ENCODE measurements around the gene COL5A2. TPM values are rescaled to one million over a fixed set of nuclear protein-coding genes. Genes with fewer than 3 reads are reported as not detected.

COL5A2 gene
- 100 to 1,000 TPM in 1 of 2 donors, 10 to 100 TPM in 1; 61.1 to 123 TPM for total RNA-seq
- long read RNA-seq, donor 1, full-length matches to known transcripts: 2 of 49 reads
- long read RNA-seq, donor 1, partial matches to known transcripts: 36 of 49 reads
- long read RNA-seq, donor 1, other reads (novel, unspliced or antisense): 11 of 49 reads
- long read RNA-seq, donor 2, partial matches to known transcripts: 38 of 43 reads
- long read RNA-seq, donor 2, other reads (novel, unspliced or antisense): 5 of 43 reads

- peak; percentile 77 for DNase-seq (ENCODE audit: low spot score)
- intact Hi-C loops (cut with DNase I): loop anchor here in 1 of 2 donors (10.0 kb wide), 1 partner anchor 55 kb away; no protein-coding TSS in a partner anchor
Observed at GRCh38 chr2:189179570-189179950, at the start of gene COL5A2. TSS of gene COL5A2 (minus strand) at chr2:189179761. CDS start at chr2:189179604, 157 bp downstream.

GRCh38 chr2:189226017-189226416 lies 46.5 kb upstream of the COL5A2 start:
- DNase-seq (ENCODE audit: low spot score): no peak
- intact Hi-C loops (cut with DNase I): no loop called here

- intact Hi-C loops (cut with DNase I): no loop called here
- no peak for DNase-seq (ENCODE audit: low spot score)
Observed at GRCh38 chr2:189225032-189225431, 45.5 kb upstream of the COL5A2 start.

- intact Hi-C loops (cut with DNase I): no loop called here
Observed at GRCh38 chr2:189222468-189223105, 43.0 kb upstream of the COL5A2 start.

GRCh38 chr2:189221811-189222467 lies 42.4 kb upstream of the COL5A2 start:
- intact Hi-C loops (cut with DNase I): no loop called here

More at GRCh38 chr2:189222468-189223105, 43.0 kb upstream of the COL5A2 start:
- DNase-seq (ENCODE audit: low spot score): peak; percentile 69

GRCh38 chr2:189218236-189218635 lies 38.7 kb upstream of the COL5A2 start:
- DNase-seq (ENCODE audit: low spot score): no peak
- intact Hi-C loops (cut with DNase I): no loop called here

More at GRCh38 chr2:189221811-189222467, 42.4 kb upstream of the COL5A2 start:
- no peak for DNase-seq (ENCODE audit: low spot score)

GRCh38 chr2:189217541-189217940 lies 38.0 kb upstream of the COL5A2 start:
- no peak for DNase-seq (ENCODE audit: low spot score)
- intact Hi-C loops (cut with DNase I): no loop called here

GRCh38 chr2:189217051-189217450 lies 37.5 kb upstream of the COL5A2 start:
- no peak for DNase-seq (ENCODE audit: low spot score)
- intact Hi-C loops (cut with DNase I): no loop called here

GRCh38 chr2:189214484-189214883 lies 34.9 kb upstream of the COL5A2 start:
- no peak for DNase-seq (ENCODE audit: low spot score)
- intact Hi-C loops (cut with DNase I): no loop called here

GRCh38 chr2:189213250-189213649 lies 33.7 kb upstream of the COL5A2 start:
- no peak for DNase-seq (ENCODE audit: low spot score)
- intact Hi-C loops (cut with DNase I): no loop called here

- DNase-seq (ENCODE audit: low spot score): no peak
- intact Hi-C loops (cut with DNase I): no loop called here
Observed at GRCh38 chr2:189210250-189211087, 30.9 kb upstream of the COL5A2 start.

- intact Hi-C loops (cut with DNase I): loop anchor here in 1 of 2 donors (10.0 kb wide), 1 partner anchor 1463 kb away; no protein-coding TSS in a partner anchor
- DNase-seq (ENCODE audit: low spot score): no peak
Observed at GRCh38 chr2:189208254-189208653, 28.7 kb upstream of the COL5A2 start.

- DNase-seq (ENCODE audit: low spot score): no peak
- intact Hi-C loops (cut with DNase I): loop anchor here in 1 of 2 donors (10.0 kb wide), 1 partner anchor 1460 kb away; no protein-coding TSS in a partner anchor
Observed at GRCh38 chr2:189204322-189204941, 24.9 kb upstream of the COL5A2 start.

- DNase-seq (ENCODE audit: low spot score): no peak
- intact Hi-C loops (cut with DNase I): loop anchor here in 1 of 2 donors (10.0 kb wide), 1 partner anchor 1458 kb away; no protein-coding TSS in a partner anchor
Observed at GRCh38 chr2:189203177-189203799, 23.7 kb upstream of the COL5A2 start.

GRCh38 chr2:189199797-189200196 lies 20.2 kb upstream of the COL5A2 start:
- DNase-seq (ENCODE audit: low spot score): no peak
- intact Hi-C loops (cut with DNase I): loop anchor here in 1 of 2 donors (10.0 kb wide), 1 partner anchor 1455 kb away; no protein-coding TSS in a partner anchor

GRCh38 chr2:189192766-189193165 lies 13.2 kb upstream of the COL5A2 start:
- intact Hi-C loops (cut with DNase I): no loop called here
- DNase-seq (ENCODE audit: low spot score): no peak

GRCh38 chr2:189191766-189192165 lies 12.2 kb upstream of the COL5A2 start:
- intact Hi-C loops (cut with DNase I): no loop called here
- DNase-seq (ENCODE audit: low spot score): no peak

GRCh38 chr2:189190685-189191084 lies 11.1 kb upstream of the COL5A2 start:
- intact Hi-C loops (cut with DNase I): no loop called here

More at GRCh38 chr2:189190685-189191084, 11.1 kb upstream of the COL5A2 start:
- DNase-seq (ENCODE audit: low spot score): no peak
